ENCODE results near the gene PIR. TPM values are rescaled to one million over a fixed set of nuclear protein-coding genes. Genes with fewer than 3 reads are reported as not detected.

Gene PIR
- total RNA-seq, 1 experiment from 2014 or later, result 19.7 TPM

- H3K36me3 ChIP-seq (ENCODE audit: control insufficient read depth, insufficient read depth, low read length), result no peaks in the 10 kb centered on the region
- no peak overlapping the region for H3K27ac ChIP-seq (ENCODE audit: low read length)
- intact Hi-C loops (cut with micrococcal nuclease; ENCODE audit: unreplicated experiment) (no loop called here), in situ Hi-C loops (cut with HindIII; ENCODE audit: low pct_unique_long_range_greater_than_20kb, low sequenced_read_pairs) (no loop called here)
- H3K9me3 ChIP-seq (ENCODE audit: control insufficient read depth, insufficient read depth, low read depth, low read length), result no peaks in the 10 kb centered on the region
- no peaks in the 10 kb centered on the region for H3K4me1 ChIP-seq (ENCODE audit: control insufficient read depth, insufficient read depth, low read length)
- DNase-seq (ENCODE audit: low read depth, low spot score) (no peak), ATAC-seq (no peak)
- CTCF ChIA-PET, result no interaction called here
- BruUV-seq (replicated peaks), result no TSS peak
- H3K27me3 ChIP-seq (ENCODE audit: control insufficient read depth, insufficient read depth, low read length), result no peaks in the 10 kb centered on the region
- no peak for TF ChIP-seq SIN3A (IDR thresholded peaks at IDR 0.05; ENCODE audit: borderline replicate concordance, insufficient read depth, low read depth, low read length)
- POLR2A ChIA-PET, result no interaction called here
- H3K4me3 ChIP-seq (ENCODE audit: low read depth in 2 of 2, low read length in 2 of 2), result no peak overlapping the region
These were observed 45.0 kb downstream of the PIR start for GRCh38 chrX:15448010-15448639.

GRCh38 chrX:15441464-15441863, 51.7 kb downstream of the PIR start:
- Histone ChIP-seq H3K36me3 (ENCODE audit: control insufficient read depth, insufficient read depth, low read length) (no peaks in the 10 kb centered on the region), H3K27ac (ENCODE audit: low read length) (no peak overlapping the region), H3K9me3 (ENCODE audit: control insufficient read depth, insufficient read depth, low read depth, low read length) (no peaks in the 10 kb centered on the region), H3K4me1 (ENCODE audit: control insufficient read depth, insufficient read depth, low read length) (no peaks in the 10 kb centered on the region), H3K4me3 (ENCODE audit: low read depth in 2 of 2, low read length in 2 of 2) (no peak overlapping the region), H3K27me3 (ENCODE audit: control insufficient read depth, insufficient read depth, low read length) (no peaks in the 10 kb centered on the region)
- no TSS peak for BruUV-seq (replicated peaks)
- DNase-seq (ENCODE audit: low read depth, low spot score), result no peak
- in situ Hi-C loops (cut with HindIII; ENCODE audit: low pct_unique_long_range_greater_than_20kb, low sequenced_read_pairs) (no loop called here), intact Hi-C loops (cut with micrococcal nuclease; ENCODE audit: unreplicated experiment) (no loop called here)
- CTCF ChIA-PET, result no interaction called here
- ATAC-seq, result no peak
- POLR2A ChIA-PET, result no interaction called here
- no peak for TF ChIP-seq TCF7L2 (IDR thresholded peaks at IDR 0.05; ENCODE audit: low read depth, low read length)

GRCh38 chrX:15438332-15438731, 54.8 kb downstream of the PIR start:
- H3K9me3 ChIP-seq (ENCODE audit: control insufficient read depth, insufficient read depth, low read depth, low read length), result no peaks in the 10 kb centered on the region
- no peaks in the 10 kb centered on the region for H3K36me3 ChIP-seq (ENCODE audit: control insufficient read depth, insufficient read depth, low read length)
- intact Hi-C loops (cut with micrococcal nuclease; ENCODE audit: unreplicated experiment), result no loop called here
- CTCF ChIA-PET, result no interaction called here
- BruUV-seq (replicated peaks), result no TSS peak
- no peak overlapping the region for H3K4me3 ChIP-seq (ENCODE audit: low read depth in 2 of 2, low read length in 2 of 2)
- POLR2A ChIA-PET, result no interaction called here
- H3K27me3 ChIP-seq (ENCODE audit: control insufficient read depth, insufficient read depth, low read length), result no peaks in the 10 kb centered on the region
- no peak overlapping the region for H3K27ac ChIP-seq (ENCODE audit: low read length)
- H3K4me1 ChIP-seq (ENCODE audit: control insufficient read depth, insufficient read depth, low read length), result no peaks in the 10 kb centered on the region
- no peak for DNase-seq (ENCODE audit: low read depth, low spot score)
- in situ Hi-C loops (cut with HindIII; ENCODE audit: low pct_unique_long_range_greater_than_20kb, low sequenced_read_pairs), result no loop called here
- ATAC-seq, result no peak
- TF ChIP-seq REST (IDR thresholded peaks at IDR 0.05; ENCODE audit: insufficient read depth in 1 of 2, low read depth in 2 of 2, low read length in 1 of 2) (no peak), SIN3A (IDR thresholded peaks at IDR 0.05; ENCODE audit: borderline replicate concordance, insufficient read depth, low read depth, low read length) (no peak), POLR2AphosphoS5 (IDR thresholded peaks at IDR 0.05; ENCODE audit: low read depth, low read length) (no peak), TCF7L2 (IDR thresholded peaks at IDR 0.05; ENCODE audit: low read depth, low read length) (no peak), CTCF (IDR thresholded peaks at IDR 0.05) (no peak)

Measured in Panc1 (cell line).